HEK293 (cell line): Measurements from ENCODE around the gene C1orf74.

Experiments used
- CTCF ChIA-PET: fragments of 350-600 bp; formaldehyde crosslinking; extraction: SDS; loops from one replicate; lab custom pipeline; 2021; ENCODE audit warnings: antibody characterized with exemption; lab: Yijun Ruan, JAX
- POLR2A ChIA-PET: fragments of 300-600 bp; formaldehyde crosslinking; extraction: SDS; loops from one replicate; lab custom pipeline; 2020; ENCODE audit warnings: antibody characterized with exemption, inconsistent platforms; lab: Yijun Ruan, JAX
- H3K27ac ChIP-seq: fragments of 200-500 bp; sonication (Bioruptor generic); 2 replicates; pipeline ENCODE4 v1.5.1; 2014; ENCODE audit warnings: low read depth, low read length, control low read depth, inconsistent platforms; ENCODE audit errors: extremely low read depth
- H3K36me3 ChIP-seq, 2 experiments: fragments of 200-500 bp in 1 of 2; sonication (Bioruptor generic) in 1 of 2; 1 replicate in 1 of 2; 2 replicates in 1 of 2; pipeline ENCODE4 v1.5.1; 2014 to 2017; ENCODE audit warnings: inconsistent platforms in 2 of 2, low read length in 2 of 2; ENCODE audit not compliant: control insufficient read depth in 2 of 2, insufficient read depth in 1 of 2
- H3K4me1 ChIP-seq: fragments of 200-500 bp; sonication (Bioruptor generic); 2 replicates; pipeline ENCODE4 v1.5.1; 2014; ENCODE audit warnings: mild to moderate bottlenecking, low read length, inconsistent platforms; ENCODE audit not compliant: control insufficient read depth, insufficient read depth
- H3K4me3 ChIP-seq: 2 replicates; pipeline ENCODE4 v1.5.1; 2011; ENCODE audit warnings: low read depth, mild to moderate bottlenecking, control low read depth, low read length, moderate library complexity
- H3K9me3 ChIP-seq: fragments of 200-500 bp; sonication (Bioruptor generic); 2 replicates; pipeline ENCODE4 v1.5.1; 2014; ENCODE audit warnings: low read depth, low read length, inconsistent platforms; ENCODE audit not compliant: control insufficient read depth, insufficient read depth
- MYNN ChIP-seq: fragments of 450-650 bp; formaldehyde crosslinking; IDR thresholded peaks from 2 replicates; pipeline ENCODE4 v1.5.1; 2016; ENCODE audit warnings: missing biosample characterization, missing genetic modification characterization, borderline replicate concordance
- SALL2 ChIP-seq: fragments of 450-650 bp; formaldehyde crosslinking; IDR thresholded peaks from 2 replicates; pipeline ENCODE4 v1.5.0; 2017; ENCODE audit warnings: missing biosample characterization, mild to moderate bottlenecking, missing genetic modification characterization, borderline replicate concordance
- SETDB1 ChIP-seq: IDR thresholded peaks from one replicate; pipeline ENCODE4 v1.6.1; 2017; ENCODE audit warnings: mild to moderate bottlenecking, low read length, moderate library complexity, mixed read lengths; ENCODE audit not compliant: insufficient read length
- SP7 ChIP-seq: fragments of 450-650 bp; formaldehyde crosslinking; IDR thresholded peaks from 2 replicates; pipeline ENCODE4 v1.5.1; 2016; ENCODE audit warnings: missing biosample characterization, missing genetic modification characterization
- TCF7L2 ChIP-seq: IDR thresholded peaks from 2 replicates; pipeline ENCODE4 v1.6.1; 2011; ENCODE audit warnings: low read depth, mild to moderate bottlenecking, inconsistent platforms, low read length, moderate library complexity, borderline replicate concordance
- ZNF157 ChIP-seq: fragments of 450-650 bp; formaldehyde crosslinking; IDR thresholded peaks from 2 replicates; pipeline ENCODE4 v1.5.1; 2016; ENCODE audit warnings: missing biosample characterization, missing genetic modification characterization
- ZNF184 ChIP-seq: fragments of 450-650 bp; IDR thresholded peaks from 2 replicates; pipeline ENCODE4 v1.5.1; 2018; ENCODE audit warnings: missing biosample characterization, mild to moderate bottlenecking, missing genetic modification characterization
- ZNF202 ChIP-seq: fragments of 450-650 bp; formaldehyde crosslinking; IDR thresholded peaks from 2 replicates; pipeline ENCODE4 v1.5.1; 2016; ENCODE audit warnings: missing biosample characterization, missing genetic modification characterization, borderline replicate concordance
- ZNF211 ChIP-seq: fragments of 450-650 bp; formaldehyde crosslinking; IDR thresholded peaks from 2 replicates; pipeline ENCODE4 v1.5.1; 2016; ENCODE audit warnings: low read depth, missing biosample characterization, missing genetic modification characterization
- ZNF23 ChIP-seq: fragments of 450-650 bp; formaldehyde crosslinking; IDR thresholded peaks from 2 replicates; pipeline ENCODE4 v1.5.1; 2016; ENCODE audit warnings: missing biosample characterization, missing genetic modification characterization, borderline replicate concordance
- ZNF248 ChIP-seq: fragments of 450-650 bp; formaldehyde crosslinking; IDR thresholded peaks from 2 replicates; pipeline ENCODE4 v1.5.1; 2017; ENCODE audit warnings: missing biosample characterization, missing genetic modification characterization
- ZNF311 ChIP-seq: fragments of 450-650 bp; formaldehyde crosslinking; IDR thresholded peaks from 2 replicates; pipeline ENCODE4 v1.5.1; 2017; ENCODE audit warnings: missing biosample characterization, missing genetic modification characterization, borderline replicate concordance
- ZNF521 ChIP-seq: fragments of 450-650 bp; formaldehyde crosslinking; IDR thresholded peaks from 2 replicates; pipeline ENCODE4 v1.5.1; 2017; ENCODE audit warnings: missing biosample characterization, mild to moderate bottlenecking, missing genetic modification characterization
- ZNF658 ChIP-seq: fragments of 450-650 bp; formaldehyde crosslinking; IDR thresholded peaks from 2 replicates; pipeline ENCODE4; 2016; ENCODE audit warnings: missing biosample characterization, missing genetic modification characterization
- ZNF670 ChIP-seq: fragments of 450-650 bp; formaldehyde crosslinking; IDR thresholded peaks from 2 replicates; pipeline ENCODE4 v1.5.1; 2016; ENCODE audit warnings: missing biosample characterization, missing genetic modification characterization, low read depth
- ZNF76 ChIP-seq: fragments of 450-650 bp; formaldehyde crosslinking; IDR thresholded peaks from 2 replicates; pipeline ENCODE4; 2016; ENCODE audit warnings: low read depth, missing biosample characterization, missing genetic modification characterization, borderline replicate concordance
- TF ChIP-seq, protein P1 (sequence below): fragments of 450-650 bp; formaldehyde crosslinking; conservative IDR thresholded peaks from 2 replicates; pipeline ENCODE4 v1.5.1; 2016; ENCODE audit warnings: low read depth, missing biosample characterization, missing genetic modification characterization
- TF ChIP-seq, protein P2 (sequence below): fragments of 450-650 bp; formaldehyde crosslinking; IDR thresholded peaks from 2 replicates; pipeline ENCODE4 v1.5.1; 2016; ENCODE audit warnings: missing biosample characterization, missing genetic modification characterization
- TF ChIP-seq, protein P3 (sequence below): fragments of 450-650 bp; formaldehyde crosslinking; IDR thresholded peaks from 2 replicates; pipeline ENCODE4 v1.5.0; 2017; ENCODE audit warnings: missing biosample characterization, missing genetic modification characterization, borderline replicate concordance
- TF ChIP-seq, protein P4 (sequence below): fragments of 450-650 bp; formaldehyde crosslinking; IDR thresholded peaks from 2 replicates; pipeline ENCODE4 v1.5.1; 2016; ENCODE audit warnings: missing biosample characterization, missing genetic modification characterization
- TF ChIP-seq, protein P5 (sequence below): IDR thresholded peaks from 2 replicates; pipeline ENCODE4 v1.6.1; 2011; ENCODE audit warnings: mild to moderate bottlenecking, low read depth, low read length, borderline replicate concordance

C1orf74 gene

DNA sequence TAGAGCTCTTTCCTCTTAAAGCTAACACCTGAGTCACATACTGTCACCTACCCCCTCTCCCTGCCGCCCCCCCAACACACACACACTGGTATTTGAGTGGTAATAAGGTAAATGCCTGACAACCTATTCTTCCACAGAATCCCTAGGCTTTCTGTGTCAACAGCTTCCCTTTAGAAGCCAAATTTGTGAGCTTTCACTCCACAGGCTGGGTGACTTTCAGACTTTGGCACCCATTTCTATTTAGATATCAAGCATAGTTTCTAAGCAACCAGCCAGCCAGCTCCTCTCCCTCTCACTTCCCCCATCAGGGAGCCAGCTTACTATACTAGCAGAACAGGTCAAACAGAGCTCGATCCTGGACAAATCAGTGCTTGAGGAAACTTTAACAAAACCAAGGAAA lies 3.2 kb upstream of the C1orf74 start (continued):
- TF ChIP-seq ZNF658 (tag by site-specific recombination) (no peak), ZNF211 (tag by site-specific recombination) (no peak), ZNF248 (tag by site-specific recombination) (no peak)
- TF ChIP-seq, all 188 proteins: peak for 0

DNA sequence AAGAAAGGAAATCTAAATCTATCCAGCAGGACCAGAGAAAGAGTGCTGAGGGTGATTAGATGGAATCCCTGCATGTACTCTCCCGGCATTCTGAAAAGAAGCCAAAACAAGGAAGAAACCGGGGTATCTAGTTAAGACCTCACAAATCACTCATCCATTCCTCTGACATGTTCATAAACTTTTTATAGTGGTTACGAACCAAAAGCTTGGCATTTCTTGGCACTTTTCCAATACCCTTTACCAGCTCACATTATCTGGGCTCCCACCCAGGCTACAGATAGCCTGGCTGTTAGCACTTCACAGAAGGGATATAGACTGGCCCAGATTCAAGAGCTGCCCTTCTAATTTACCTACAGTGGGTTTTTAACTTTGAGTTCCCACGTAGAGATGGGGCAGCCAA lies 1.8 kb upstream of the C1orf74 start:
- no peaks in the 10 kb centered on the region for H3K9me3 ChIP-seq
- ChIA-PET CTCF (interaction anchor here (0.6 to 1.1 kb wide), 4 partner anchors 13 to 269 kb away, joined by 3 read pairs; partner anchors contain the start of gene UTP25), POLR2A (no interaction called here)
- no peak overlapping the region for H3K27ac ChIP-seq
- no peak for TF ChIP-seq MYNN (tag by site-specific recombination)
- no peak for TF ChIP-seq ZNF311 (tag by site-specific recombination)
- TF ChIP-seq, protein P1, sequence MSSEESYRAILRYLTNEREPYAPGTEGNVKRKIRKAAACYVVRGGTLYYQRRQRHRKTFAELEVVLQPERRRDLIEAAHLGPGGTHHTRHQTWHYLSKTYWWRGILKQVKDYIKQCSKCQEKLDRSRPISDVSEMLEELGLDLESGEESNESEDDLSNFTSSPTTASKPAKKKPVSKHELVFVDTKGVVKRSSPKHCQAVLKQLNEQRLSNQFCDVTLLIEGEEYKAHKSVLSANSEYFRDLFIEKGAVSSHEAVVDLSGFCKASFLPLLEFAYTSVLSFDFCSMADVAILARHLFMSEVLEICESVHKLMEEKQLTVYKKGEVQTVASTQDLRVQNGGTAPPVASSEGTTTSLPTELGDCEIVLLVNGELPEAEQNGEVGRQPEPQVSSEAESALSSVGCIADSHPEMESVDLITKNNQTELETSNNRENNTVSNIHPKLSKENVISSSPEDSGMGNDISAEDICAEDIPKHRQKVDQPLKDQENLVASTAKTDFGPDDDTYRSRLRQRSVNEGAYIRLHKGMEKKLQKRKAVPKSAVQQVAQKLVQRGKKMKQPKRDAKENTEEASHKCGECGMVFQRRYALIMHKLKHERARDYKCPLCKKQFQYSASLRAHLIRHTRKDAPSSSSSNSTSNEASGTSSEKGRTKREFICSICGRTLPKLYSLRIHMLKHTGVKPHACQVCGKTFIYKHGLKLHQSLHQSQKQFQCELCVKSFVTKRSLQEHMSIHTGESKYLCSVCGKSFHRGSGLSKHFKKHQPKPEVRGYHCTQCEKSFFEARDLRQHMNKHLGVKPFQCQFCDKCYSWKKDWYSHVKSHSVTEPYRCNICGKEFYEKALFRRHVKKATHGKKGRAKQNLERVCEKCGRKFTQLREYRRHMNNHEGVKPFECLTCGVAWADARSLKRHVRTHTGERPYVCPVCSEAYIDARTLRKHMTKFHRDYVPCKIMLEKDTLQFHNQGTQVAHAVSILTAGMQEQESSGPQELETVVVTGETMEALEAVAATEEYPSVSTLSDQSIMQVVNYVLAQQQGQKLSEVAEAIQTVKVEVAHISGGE (tag by site-specific recombination), result no peak
- TF ChIP-seq, protein P2, sequence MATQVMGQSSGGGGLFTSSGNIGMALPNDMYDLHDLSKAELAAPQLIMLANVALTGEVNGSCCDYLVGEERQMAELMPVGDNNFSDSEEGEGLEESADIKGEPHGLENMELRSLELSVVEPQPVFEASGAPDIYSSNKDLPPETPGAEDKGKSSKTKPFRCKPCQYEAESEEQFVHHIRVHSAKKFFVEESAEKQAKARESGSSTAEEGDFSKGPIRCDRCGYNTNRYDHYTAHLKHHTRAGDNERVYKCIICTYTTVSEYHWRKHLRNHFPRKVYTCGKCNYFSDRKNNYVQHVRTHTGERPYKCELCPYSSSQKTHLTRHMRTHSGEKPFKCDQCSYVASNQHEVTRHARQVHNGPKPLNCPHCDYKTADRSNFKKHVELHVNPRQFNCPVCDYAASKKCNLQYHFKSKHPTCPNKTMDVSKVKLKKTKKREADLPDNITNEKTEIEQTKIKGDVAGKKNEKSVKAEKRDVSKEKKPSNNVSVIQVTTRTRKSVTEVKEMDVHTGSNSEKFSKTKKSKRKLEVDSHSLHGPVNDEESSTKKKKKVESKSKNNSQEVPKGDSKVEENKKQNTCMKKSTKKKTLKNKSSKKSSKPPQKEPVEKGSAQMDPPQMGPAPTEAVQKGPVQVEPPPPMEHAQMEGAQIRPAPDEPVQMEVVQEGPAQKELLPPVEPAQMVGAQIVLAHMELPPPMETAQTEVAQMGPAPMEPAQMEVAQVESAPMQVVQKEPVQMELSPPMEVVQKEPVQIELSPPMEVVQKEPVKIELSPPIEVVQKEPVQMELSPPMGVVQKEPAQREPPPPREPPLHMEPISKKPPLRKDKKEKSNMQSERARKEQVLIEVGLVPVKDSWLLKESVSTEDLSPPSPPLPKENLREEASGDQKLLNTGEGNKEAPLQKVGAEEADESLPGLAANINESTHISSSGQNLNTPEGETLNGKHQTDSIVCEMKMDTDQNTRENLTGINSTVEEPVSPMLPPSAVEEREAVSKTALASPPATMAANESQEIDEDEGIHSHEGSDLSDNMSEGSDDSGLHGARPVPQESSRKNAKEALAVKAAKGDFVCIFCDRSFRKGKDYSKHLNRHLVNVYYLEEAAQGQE (tag by site-specific recombination), result no peak
- TF ChIP-seq SP7, result no peak
- TF ChIP-seq ZNF521 (tag by site-specific recombination), result no peak
- peaks cover 0 to 20% of the 10 kb centered on the region in 2 experiments; a peak in 2 of 3 replicates for H3K36me3 ChIP-seq
- H3K4me1 ChIP-seq, result no peaks in the 10 kb centered on the region
- no peak overlapping the region for H3K4me3 ChIP-seq

DNA sequence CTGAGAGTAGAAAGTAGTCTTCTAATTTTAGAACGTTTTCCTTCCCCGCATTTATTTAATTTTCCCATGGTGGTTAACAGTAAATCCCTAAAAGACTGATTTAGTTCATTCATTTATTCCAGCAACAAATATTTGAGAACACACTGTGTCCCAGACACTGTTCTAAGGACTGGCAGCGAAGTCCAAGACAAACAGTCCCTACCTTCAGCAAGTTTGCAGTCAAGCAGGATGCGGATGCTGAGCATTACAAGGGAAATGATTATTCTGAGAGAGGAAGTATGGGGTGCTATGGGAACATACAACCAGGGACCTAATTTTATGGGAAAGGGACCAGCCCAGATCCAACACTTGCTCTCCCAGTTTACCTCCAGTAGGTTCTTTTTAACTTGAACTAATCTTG lies 1.2 kb upstream of the C1orf74 start:
- peaks cover 0 to 21% of the 10 kb centered on the region in 2 experiments; a peak in 2 of 3 replicates for H3K36me3 ChIP-seq
- no peaks in the 10 kb centered on the region for H3K9me3 ChIP-seq
- ChIA-PET CTCF (interaction anchor here (0.6 to 1.1 kb wide), 3 partner anchors 12 to 1562 kb away, joined by 3 read pairs; partner anchors contain the start of gene UTP25), POLR2A (interaction anchor here (0.5 kb wide), 1 partner anchor 26 kb away, joined by 4 read pairs; no protein-coding TSS in a partner anchor)
- H3K27ac ChIP-seq, result no peak overlapping the region
- no peak overlapping the region for H3K4me3 ChIP-seq
- no peak for TF ChIP-seq ZNF202 (tag by site-specific recombination)
- TF ChIP-seq ZNF184 (tag by site-specific recombination), result no peak
- no peak for TF ChIP-seq ZNF670 (tag by site-specific recombination)
- TF ChIP-seq, protein P3, sequence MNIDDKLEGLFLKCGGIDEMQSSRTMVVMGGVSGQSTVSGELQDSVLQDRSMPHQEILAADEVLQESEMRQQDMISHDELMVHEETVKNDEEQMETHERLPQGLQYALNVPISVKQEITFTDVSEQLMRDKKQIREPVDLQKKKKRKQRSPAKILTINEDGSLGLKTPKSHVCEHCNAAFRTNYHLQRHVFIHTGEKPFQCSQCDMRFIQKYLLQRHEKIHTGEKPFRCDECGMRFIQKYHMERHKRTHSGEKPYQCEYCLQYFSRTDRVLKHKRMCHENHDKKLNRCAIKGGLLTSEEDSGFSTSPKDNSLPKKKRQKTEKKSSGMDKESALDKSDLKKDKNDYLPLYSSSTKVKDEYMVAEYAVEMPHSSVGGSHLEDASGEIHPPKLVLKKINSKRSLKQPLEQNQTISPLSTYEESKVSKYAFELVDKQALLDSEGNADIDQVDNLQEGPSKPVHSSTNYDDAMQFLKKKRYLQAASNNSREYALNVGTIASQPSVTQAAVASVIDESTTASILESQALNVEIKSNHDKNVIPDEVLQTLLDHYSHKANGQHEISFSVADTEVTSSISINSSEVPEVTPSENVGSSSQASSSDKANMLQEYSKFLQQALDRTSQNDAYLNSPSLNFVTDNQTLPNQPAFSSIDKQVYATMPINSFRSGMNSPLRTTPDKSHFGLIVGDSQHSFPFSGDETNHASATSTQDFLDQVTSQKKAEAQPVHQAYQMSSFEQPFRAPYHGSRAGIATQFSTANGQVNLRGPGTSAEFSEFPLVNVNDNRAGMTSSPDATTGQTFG (tag by site-specific recombination), result no peak
- TF ChIP-seq ZNF76 (tag by site-specific recombination), result no peak
- TF ChIP-seq TCF7L2, result no peak
- TF ChIP-seq, protein P4, sequence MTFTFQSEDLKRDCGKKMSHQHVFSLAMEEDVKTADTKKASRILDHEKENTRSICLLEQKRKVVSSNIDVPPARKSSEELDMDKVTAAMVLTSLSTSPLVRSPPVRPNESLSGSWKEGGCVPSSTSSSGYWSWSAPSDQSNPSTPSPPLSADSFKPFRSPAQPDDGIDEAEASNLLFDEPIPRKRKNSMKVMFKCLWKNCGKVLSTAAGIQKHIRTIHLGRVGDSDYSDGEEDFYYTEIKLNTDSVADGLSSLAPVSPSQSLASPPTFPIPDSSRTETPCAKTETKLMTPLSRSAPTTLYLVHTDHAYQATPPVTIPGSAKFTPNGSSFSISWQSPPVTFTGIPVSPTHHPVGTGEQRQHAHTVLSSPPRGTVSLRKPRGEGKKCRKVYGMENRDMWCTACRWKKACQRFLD (tag by site-specific recombination), result no peak
- TF ChIP-seq SALL2 (tag by site-specific recombination), result no peak
- TF ChIP-seq, protein P5, sequence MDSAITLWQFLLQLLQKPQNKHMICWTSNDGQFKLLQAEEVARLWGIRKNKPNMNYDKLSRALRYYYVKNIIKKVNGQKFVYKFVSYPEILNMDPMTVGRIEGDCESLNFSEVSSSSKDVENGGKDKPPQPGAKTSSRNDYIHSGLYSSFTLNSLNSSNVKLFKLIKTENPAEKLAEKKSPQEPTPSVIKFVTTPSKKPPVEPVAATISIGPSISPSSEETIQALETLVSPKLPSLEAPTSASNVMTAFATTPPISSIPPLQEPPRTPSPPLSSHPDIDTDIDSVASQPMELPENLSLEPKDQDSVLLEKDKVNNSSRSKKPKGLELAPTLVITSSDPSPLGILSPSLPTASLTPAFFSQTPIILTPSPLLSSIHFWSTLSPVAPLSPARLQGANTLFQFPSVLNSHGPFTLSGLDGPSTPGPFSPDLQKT, result no peak
- no peak for TF ChIP-seq SETDB1
- TF ChIP-seq ZNF23 (tag by site-specific recombination), result no peak
- no peak for TF ChIP-seq ZNF157
- no peaks in the 10 kb centered on the region for H3K4me1 ChIP-seq
